ENCODE results near the gene LCE7A.
A peak's percentile ranks its signal among the peaks of the same experiment; 100 is the strongest.

The LCE7A gene

GRCh38 chr1:152859696-152860095 is at the start of gene LCE7A:
LCE7A (plus strand) TSS chr1:152859996; CDS start chr1:152860698, 702 bp downstream.
- DNase-seq (ENCODE audit: low spot score): no peak

- no peak for DNase-seq (ENCODE audit: low spot score)
Measured at GRCh38 chr1:152811050-152811449, 48.7 kb upstream of the LCE7A start.

GRCh38 chr1:152811671-152812070 is 48.1 kb upstream of the LCE7A start, which contains the start of gene LCE1B:
LCE1B (plus strand) TSS chr1:152811971; CDS start chr1:152812447, 476 bp downstream.
- no peak for DNase-seq (ENCODE audit: low spot score)

GRCh38 chr1:152817309-152817708 is 42.5 kb upstream of the LCE7A start:
- no peak for DNase-seq (ENCODE audit: low spot score)

- DNase-seq (ENCODE audit: low spot score): no peak
Measured at GRCh38 chr1:152823294-152823693, 36.5 kb upstream of the LCE7A start.

- no peak for DNase-seq (ENCODE audit: low spot score)
Measured at GRCh38 chr1:152824964-152825363, 34.8 kb upstream of the LCE7A start.

GRCh38 chr1:152827173-152827572 is 32.6 kb upstream of the LCE7A start, which contains the start of gene LCE1A:
LCE1A (plus strand) TSS chr1:152827473; CDS start chr1:152827473, 0 bp downstream.
- no peak for DNase-seq (ENCODE audit: low spot score)

GRCh38 chr1:152836870-152837269 is 22.9 kb upstream of the LCE7A start:
- no peak for DNase-seq (ENCODE audit: low spot score)

GRCh38 chr1:152842556-152842955 is 17.2 kb upstream of the LCE7A start, which contains the start of gene LCE6A:
LCE6A (plus strand) TSS chr1:152842856; CDS start chr1:152843521, 665 bp downstream.
- DNase-seq (ENCODE audit: low spot score): no peak

GRCh38 chr1:152855661-152856060 is 4.1 kb upstream of the LCE7A start:
- DNase-seq (ENCODE audit: low spot score): no peak

- DNase-seq (ENCODE audit: low spot score): no peak
Measured at GRCh38 chr1:152858062-152858461, 1.7 kb upstream of the LCE7A start.

- no peak for DNase-seq (ENCODE audit: low spot score)
Measured at GRCh38 chr1:152860129-152860528, 333 bp downstream of the LCE7A start.

- no peak for DNase-seq (ENCODE audit: low spot score)
Measured at GRCh38 chr1:152861374-152861773, 1.6 kb downstream of the LCE7A start.

GRCh38 chr1:152864443-152864842 is 4.6 kb downstream of the LCE7A start:
- no peak for DNase-seq (ENCODE audit: low spot score)

GRCh38 chr1:152866321-152866720 is 6.5 kb downstream of the LCE7A start:
- DNase-seq (ENCODE audit: low spot score): no peak

- DNase-seq (ENCODE audit: low spot score): peak; percentile 72
Measured at GRCh38 chr1:152869808-152870419, 10.1 kb downstream of the LCE7A start.

- DNase-seq (ENCODE audit: low spot score): peak; percentile 32
Measured at GRCh38 chr1:152870831-152871730, 11.3 kb downstream of the LCE7A start.

- DNase-seq (ENCODE audit: low spot score): no peak
Measured at GRCh38 chr1:152871731-152872126, 11.9 kb downstream of the LCE7A start.

GRCh38 chr1:152873495-152873894 is 13.7 kb downstream of the LCE7A start:
- no peak for DNase-seq (ENCODE audit: low spot score)

GRCh38 chr1:152876827-152877226 is 17.0 kb downstream of the LCE7A start:
- no peak for DNase-seq (ENCODE audit: low spot score)

GRCh38 chr1:152878042-152878441 is 18.2 kb downstream of the LCE7A start, which contains the start of gene SMCP:
SMCP (plus strand) TSS chr1:152878322; CDS start chr1:152884423, 6,101 bp downstream.
- no peak for DNase-seq (ENCODE audit: low spot score)

GRCh38 chr1:152879559-152880198 is 19.9 kb downstream of the LCE7A start:
- no peak for DNase-seq (ENCODE audit: low spot score)

All from hepatic stellate cell (primary cell).